ENCODE data around the gene PCNT. TPM values are rescaled to one million over a fixed set of nuclear protein-coding genes. Genes with fewer than 3 reads are reported as not detected.
"Not testable (repeated sequence)": the region's sequence is repeated elsewhere in the genome, so short reads cannot be mapped to it uniquely, and the experiment has no call there.

PCNT gene
- total RNA-seq, 6 experiments from 2014 or later = 23.2 to 26.9 (median 25.5) TPM

- Mint-ChIP-seq H3K36me3 (ENCODE audit: low read depth) (peaks cover 19% of the 10 kb centered on the region), H3K27me3 (ENCODE audit: insufficient read depth) (no peaks in the 10 kb centered on the region), H3K4me1 (ENCODE audit: low read depth) (peaks cover under 1% of the 10 kb centered on the region; the same call in 1 of the 2 replicates), H3K9me3 (no peaks in the 10 kb centered on the region), H3K4me3 (no peak overlapping the region), H3K27ac (no peak overlapping the region)
- no peak for TF ChIP-seq CTCF (IDR thresholded peaks at IDR 0.05)
- no peak for DNase-seq
These were observed 74.0 kb downstream of the PCNT start for GRCh38 chr21:46397993-46398392.

- no peak for TF ChIP-seq CTCF (IDR thresholded peaks at IDR 0.05)
- Mint-ChIP-seq H3K4me3 (no peak overlapping the region), H3K27ac (no peak overlapping the region), H3K9me3 (no peaks in the 10 kb centered on the region), H3K36me3 (ENCODE audit: low read depth) (peaks cover 26% of the 10 kb centered on the region), H3K4me1 (ENCODE audit: low read depth) (no peaks in the 10 kb centered on the region), H3K27me3 (ENCODE audit: insufficient read depth) (no peaks in the 10 kb centered on the region)
- DNase-seq = no peak
These were observed 75.2 kb downstream of the PCNT start for GRCh38 chr21:46399129-46399528.

GRCh38 chr21:46399686-46400085, 75.7 kb downstream of the PCNT start:
- H3K4me3 Mint-ChIP-seq = no peak overlapping the region

GRCh38 chr21:46401186-46401910, 77.4 kb downstream of the PCNT start:
- no peaks in the 10 kb centered on the region for H3K9me3 Mint-ChIP-seq
- no peaks in the 10 kb centered on the region for H3K27me3 Mint-ChIP-seq (ENCODE audit: insufficient read depth)
- H3K4me3 Mint-ChIP-seq = no peak overlapping the region
- H3K36me3 Mint-ChIP-seq (ENCODE audit: low read depth) = peaks cover 30% of the 10 kb centered on the region
- DNase-seq = no peak
- no peak overlapping the region for H3K27ac Mint-ChIP-seq
- TF ChIP-seq CTCF (IDR thresholded peaks at IDR 0.05) = no peak
- no peaks in the 10 kb centered on the region for H3K4me1 Mint-ChIP-seq (ENCODE audit: low read depth)

More at GRCh38 chr21:46399686-46400085, 75.7 kb downstream of the PCNT start:
- Mint-ChIP-seq H3K36me3 (ENCODE audit: low read depth) (peaks cover 30% of the 10 kb centered on the region), H3K4me1 (ENCODE audit: low read depth) (no peaks in the 10 kb centered on the region), H3K27ac (no peak overlapping the region), H3K27me3 (ENCODE audit: insufficient read depth) (no peaks in the 10 kb centered on the region), H3K9me3 (no peaks in the 10 kb centered on the region)
- no peak for TF ChIP-seq CTCF (IDR thresholded peaks at IDR 0.05)
- DNase-seq = no peak

GRCh38 chr21:46402421-46402820, 78.5 kb downstream of the PCNT start:
- H3K27me3 Mint-ChIP-seq (ENCODE audit: insufficient read depth) = no peaks in the 10 kb centered on the region
- no peaks in the 10 kb centered on the region for H3K4me1 Mint-ChIP-seq (ENCODE audit: low read depth)
- H3K36me3 Mint-ChIP-seq (ENCODE audit: low read depth) = peaks cover 30% of the 10 kb centered on the region
- H3K9me3 Mint-ChIP-seq = no peaks in the 10 kb centered on the region
- no peak overlapping the region for H3K27ac Mint-ChIP-seq
- peak; percentile 29; the same call in 1 of the 2 replicates for TF ChIP-seq CTCF (IDR thresholded peaks at IDR 0.05)
- no peak overlapping the region for H3K4me3 Mint-ChIP-seq
- DNase-seq = no peak

- H3K27me3 Mint-ChIP-seq (ENCODE audit: insufficient read depth); DNase-seq; H3K4me3 Mint-ChIP-seq; H3K27ac Mint-ChIP-seq; H3K9me3 Mint-ChIP-seq; H3K4me1 Mint-ChIP-seq (ENCODE audit: low read depth): not testable (repeated sequence)
- peaks cover 28% of the 10 kb centered on the region for H3K36me3 Mint-ChIP-seq (ENCODE audit: low read depth)
These were observed 79.4 kb downstream of the PCNT start for GRCh38 chr21:46403234-46403811.
